Neural cell (in vitro differentiated cells): ENCODE data around the gene MT1H.

Experiments
- POLR2AphosphoS5 ChIP-seq: IDR thresholded peaks from 2 replicates; pipeline ENCODE4 v1.6.1; 2012
- TF ChIP-seq, protein P1 (sequence below): fragments of 450-650 bp; IDR thresholded peaks from 2 replicates; pipeline ENCODE4 v1.5.1; 2014; ENCODE audit warnings: antibody characterized with exemption, mild to moderate bottlenecking, moderate library complexity; ENCODE audit not compliant: poor library complexity, severe bottlenecking

GRCh38 chr16:56651586-56651985 is 18.0 kb upstream of the MT1H start, which contains the start of gene MT1B:
- TF ChIP-seq, protein P1, sequence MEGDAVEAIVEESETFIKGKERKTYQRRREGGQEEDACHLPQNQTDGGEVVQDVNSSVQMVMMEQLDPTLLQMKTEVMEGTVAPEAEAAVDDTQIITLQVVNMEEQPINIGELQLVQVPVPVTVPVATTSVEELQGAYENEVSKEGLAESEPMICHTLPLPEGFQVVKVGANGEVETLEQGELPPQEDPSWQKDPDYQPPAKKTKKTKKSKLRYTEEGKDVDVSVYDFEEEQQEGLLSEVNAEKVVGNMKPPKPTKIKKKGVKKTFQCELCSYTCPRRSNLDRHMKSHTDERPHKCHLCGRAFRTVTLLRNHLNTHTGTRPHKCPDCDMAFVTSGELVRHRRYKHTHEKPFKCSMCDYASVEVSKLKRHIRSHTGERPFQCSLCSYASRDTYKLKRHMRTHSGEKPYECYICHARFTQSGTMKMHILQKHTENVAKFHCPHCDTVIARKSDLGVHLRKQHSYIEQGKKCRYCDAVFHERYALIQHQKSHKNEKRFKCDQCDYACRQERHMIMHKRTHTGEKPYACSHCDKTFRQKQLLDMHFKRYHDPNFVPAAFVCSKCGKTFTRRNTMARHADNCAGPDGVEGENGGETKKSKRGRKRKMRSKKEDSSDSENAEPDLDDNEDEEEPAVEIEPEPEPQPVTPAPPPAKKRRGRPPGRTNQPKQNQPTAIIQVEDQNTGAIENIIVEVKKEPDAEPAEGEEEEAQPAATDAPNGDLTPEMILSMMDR = no peak
- no peak for TF ChIP-seq POLR2AphosphoS5
